ENCODE results near the gene ADGRG3. TPM values are rescaled to one million over a fixed set of nuclear protein-coding genes. Genes with fewer than 3 reads are reported as not detected.

The ADGRG3 gene
- total and polyA plus RNA-seq, 2 of the 8 experiments (the other 6 are each of a cell fraction or from before 2014, with no cell fraction given) = 0.28 to 0.98 TPM

DNA sequence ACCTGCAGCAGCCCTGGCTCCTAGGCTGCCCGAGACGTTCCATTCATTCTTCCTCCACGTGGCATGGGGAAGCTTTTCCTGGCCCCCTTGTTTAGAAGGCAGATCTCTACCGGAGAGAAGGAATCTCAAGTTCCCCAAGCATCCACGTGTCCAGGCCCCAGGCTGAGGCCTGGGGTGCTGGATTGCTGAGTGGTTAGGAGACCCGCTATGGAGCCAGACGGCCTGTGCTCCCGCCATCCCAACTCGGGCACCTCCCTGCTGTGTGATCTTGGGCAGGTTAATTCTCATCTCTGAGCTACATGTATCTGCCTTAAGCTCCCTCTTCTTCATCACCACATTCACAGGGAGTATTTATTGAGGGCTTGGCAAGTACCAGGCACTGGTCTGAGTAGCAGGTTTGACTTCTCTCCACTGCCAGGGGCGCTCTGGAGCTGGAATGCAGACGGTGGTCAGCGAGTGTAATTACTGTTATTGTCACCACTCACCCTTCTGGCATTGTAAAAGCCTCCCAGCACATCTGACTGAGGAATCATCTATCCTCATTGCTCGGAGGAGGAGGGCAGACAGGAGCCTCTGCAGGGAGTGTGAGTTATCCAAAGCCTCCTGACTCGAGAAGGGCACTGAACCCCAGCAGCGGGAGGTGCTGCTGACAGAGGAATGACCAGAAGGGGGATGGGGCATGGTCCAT is 40.8 kb upstream of the ADGRG3 start:
- TF ChIP-seq TEAD4 (IDR thresholded peaks at IDR 0.05; ENCODE audit: low read depth, low read length) (peak; percentile 83), BRCA1 (IDR thresholded peaks at IDR 0.05; ENCODE audit: low read depth, low read length) (no peak), RAD21 (IDR thresholded peaks at IDR 0.05 in 1 of 2, conservative IDR thresholded peaks at IDR 0.05 in 1 of 2; ENCODE audit: low read depth in 2 of 2, low read length in 2 of 2) (peak in 1 of 2 experiments; percentile 35; a peak in 2 of 4 replicates)
- TF ChIP-seq, protein P1, sequence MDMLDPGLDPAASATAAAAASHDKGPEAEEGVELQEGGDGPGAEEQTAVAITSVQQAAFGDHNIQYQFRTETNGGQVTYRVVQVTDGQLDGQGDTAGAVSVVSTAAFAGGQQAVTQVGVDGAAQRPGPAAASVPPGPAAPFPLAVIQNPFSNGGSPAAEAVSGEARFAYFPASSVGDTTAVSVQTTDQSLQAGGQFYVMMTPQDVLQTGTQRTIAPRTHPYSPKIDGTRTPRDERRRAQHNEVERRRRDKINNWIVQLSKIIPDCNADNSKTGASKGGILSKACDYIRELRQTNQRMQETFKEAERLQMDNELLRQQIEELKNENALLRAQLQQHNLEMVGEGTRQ (IDR thresholded peaks at IDR 0.05; ENCODE audit: low read length) = no peak
- TF ChIP-seq, protein P2, sequence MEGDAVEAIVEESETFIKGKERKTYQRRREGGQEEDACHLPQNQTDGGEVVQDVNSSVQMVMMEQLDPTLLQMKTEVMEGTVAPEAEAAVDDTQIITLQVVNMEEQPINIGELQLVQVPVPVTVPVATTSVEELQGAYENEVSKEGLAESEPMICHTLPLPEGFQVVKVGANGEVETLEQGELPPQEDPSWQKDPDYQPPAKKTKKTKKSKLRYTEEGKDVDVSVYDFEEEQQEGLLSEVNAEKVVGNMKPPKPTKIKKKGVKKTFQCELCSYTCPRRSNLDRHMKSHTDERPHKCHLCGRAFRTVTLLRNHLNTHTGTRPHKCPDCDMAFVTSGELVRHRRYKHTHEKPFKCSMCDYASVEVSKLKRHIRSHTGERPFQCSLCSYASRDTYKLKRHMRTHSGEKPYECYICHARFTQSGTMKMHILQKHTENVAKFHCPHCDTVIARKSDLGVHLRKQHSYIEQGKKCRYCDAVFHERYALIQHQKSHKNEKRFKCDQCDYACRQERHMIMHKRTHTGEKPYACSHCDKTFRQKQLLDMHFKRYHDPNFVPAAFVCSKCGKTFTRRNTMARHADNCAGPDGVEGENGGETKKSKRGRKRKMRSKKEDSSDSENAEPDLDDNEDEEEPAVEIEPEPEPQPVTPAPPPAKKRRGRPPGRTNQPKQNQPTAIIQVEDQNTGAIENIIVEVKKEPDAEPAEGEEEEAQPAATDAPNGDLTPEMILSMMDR (IDR thresholded peaks at IDR 0.05; ENCODE audit: control extremely low read depth in 1 of 3, insufficient read depth in 1 of 3, low read depth in 1 of 3, low read length in 3 of 3) = peak; percentile 51 to 60 (median 52)
- Histone ChIP-seq H3K23me2 (ENCODE audit: low read depth, low read length) (peaks cover 4% of the 10 kb centered on the region; the same call in 1 of the 2 replicates), H4K5ac (ENCODE audit: insufficient read length, low read depth, low read length) (no peak overlapping the region), H3K4ac (replicated peaks; ENCODE audit: insufficient read length, low read depth, low read length) (no peak overlapping the region), H2AFZ (ENCODE audit: low read length) (no peak overlapping the region), H3K14ac (ENCODE audit: insufficient read length) (no peak overlapping the region), H3K4me2 (ENCODE audit: insufficient read depth in 1 of 2, low read depth in 2 of 2, low read length in 2 of 2) (peak overlapping the region; percentile 49 to 68; a peak in 3 of 4 replicates), H3K27ac (ENCODE audit: low read depth, low read length) (no peak overlapping the region), H3K9ac (replicated peaks in 1 of 4; ENCODE audit: extremely low read depth in 1 of 4, low read depth in 3 of 4, low read length in 3 of 4) (no peak overlapping the region), H2BK15ac (ENCODE audit: low read length) (peak overlapping the region; percentile 81; the same call in 1 of the 2 replicates), H3K23ac (ENCODE audit: insufficient read length) (no peak overlapping the region), H2BK12ac (ENCODE audit: low read depth, low read length) (0 out of 2 replicates have a peak overlapping the region, but pooled peaks have one; percentile 27), H4K91ac (replicated peaks; ENCODE audit: insufficient read length, low read length) (no peak overlapping the region), H3K18ac (ENCODE audit: extremely low read depth, low read length) (no peak overlapping the region), H3K9me3 (ENCODE audit: insufficient read depth in 2 of 2, low read depth in 1 of 2, low read length in 1 of 2) (no peaks in the 10 kb centered on the region), H3K4me3 (ENCODE audit: extremely low read depth in 1 of 4, insufficient read depth in 2 of 4, low read depth in 3 of 4, low read length in 4 of 4) (peak overlapping the region in 1 of 4 experiments; percentile 49; a peak in 1 of 8 replicates), H3K79me2 (ENCODE audit: control insufficient read depth in 1 of 2, insufficient read depth in 2 of 2, low read length in 2 of 2) (no peaks in the 10 kb centered on the region), H3K4me1 (replicated peaks in 1 of 4; ENCODE audit: control insufficient read depth in 3 of 4, insufficient read depth in 4 of 4, low read length in 3 of 4) (peaks cover 0 to 21% (median 16%) of the 10 kb centered on the region in 4 experiments; a peak in 6 of 7 replicates), H2BK5ac (ENCODE audit: low read depth, low read length) (no peak overlapping the region), H3K56ac (replicated peaks; ENCODE audit: insufficient read length, low read depth, low read length) (no peak overlapping the region), H2AK5ac (ENCODE audit: low read depth, low read length) (no peak overlapping the region), H2BK20ac (ENCODE audit: low read length) (no peak overlapping the region), H4K8ac (ENCODE audit: extremely low read depth, insufficient read depth, low read length) (no peak overlapping the region), H4K20me1 (replicated peaks in 1 of 2; ENCODE audit: control insufficient read depth in 1 of 2, insufficient read depth in 2 of 2, low read length in 2 of 2) (peaks cover 0 to 4% of the 10 kb centered on the region in 2 experiments), H3K36me3 (ENCODE audit: control insufficient read depth in 2 of 4, insufficient read depth in 4 of 4, low read length in 3 of 4) (no peaks in the 10 kb centered on the region), H2BK120ac (replicated peaks; ENCODE audit: low read depth, low read length) (no peak overlapping the region), H3K79me1 (ENCODE audit: low read depth, low read length) (no peaks in the 10 kb centered on the region), H3K27me3 (replicated peaks in 1 of 4; ENCODE audit: control insufficient read depth in 3 of 4, extremely low read depth in 1 of 4, insufficient read depth in 3 of 4, low read length in 3 of 4) (peaks cover 0 to 2% (median 0%) of the 10 kb centered on the region in 4 experiments; a peak in 2 of 7 replicates)
- DNase-seq (ENCODE audit: low read depth in 1 of 2, low spot score in 2 of 2) (no peak), FAIRE-seq (no peak)
- CTCF ChIA-PET (ENCODE audit: partially characterized antibody) = interaction anchor here (0.5 to 10.1 kb wide), 18 partner anchors 8 to 453 kb away, joined by 3 to 79 read pairs (median 5); no protein-coding TSS in a partner anchor
- 53% methylated on average over 15 of the region's 15 CpGs; no CpG with 5 or more reads in 1 of the 2 experiments for WGBS, 2 experiments (ENCODE audit: extremely low coverage in 1 of 2, insufficient coverage in 1 of 2, insufficient read length in 1 of 2, insufficient replicate concordance in 2 of 2, low coverage in 1 of 2, low lambda C conversion rate in 2 of 2, missing lambda C conversion rate in 1 of 2)
- POLR2A ChIA-PET (ENCODE audit: partially characterized antibody) = interaction anchor here (1.0 to 3.4 kb wide), 5 partner anchors 9 to 27 kb away, joined by 3 to 11 read pairs (median 4); no protein-coding TSS in a partner anchor
